Kidney (tissue), 14 donors: ENCODE measurements around the gene GLYATL1. TPM values are rescaled to one million over a fixed set of nuclear protein-coding genes. Genes with fewer than 3 reads are reported as not detected.
A peak's percentile ranks its signal among the peaks of the same experiment; 100 is the strongest.

Source experiments
- DNase-seq, 5 donors: peaks; one replicate each; pipeline ENCODE4 v3.0.0-alpha.2; 2013 to 2020
- FAIRE-seq: peaks from 2 replicates; lab custom pipeline; 2012; peaks lifted over from hg19 to GRCh38; lab: Jason Lieb, UNC
- H3K27ac ChIP-seq, 2 donors: one replicate each; pipeline ENCODE4 v1.7.0; 2013; ENCODE audit warnings: low read depth in 2 of 2, low read length in 2 of 2, inconsistent platforms in 1 of 2
- H3K27me3 ChIP-seq: one replicate; pipeline ENCODE4 v1.7.1; 2013; ENCODE audit warnings: low read length, inconsistent platforms; ENCODE audit not compliant: control insufficient read depth, insufficient read depth
- H3K36me3 ChIP-seq, 3 donors: one replicate each; pipeline versions ENCODE4 v1.7.0 to v1.7.1; 2013; ENCODE audit warnings: low read length in 3 of 3, control low read depth in 1 of 3, inconsistent platforms in 1 of 3; ENCODE audit not compliant: insufficient read depth in 3 of 3, control insufficient read depth in 2 of 3
- H3K4me1 ChIP-seq, 3 donors: one replicate each; pipeline versions ENCODE4 v1.7.0 to v1.7.1; 2013; ENCODE audit warnings: low read length in 3 of 3, inconsistent platforms in 1 of 3, low read depth in 1 of 3; ENCODE audit not compliant: control insufficient read depth in 2 of 3, insufficient read depth in 2 of 3
- H3K4me3 ChIP-seq, 3 donors: one replicate each; pipeline versions ENCODE4 v1.7.0 to v1.8.1; 2013; ENCODE audit warnings: low read length in 3 of 3, control low read depth in 1 of 3, inconsistent platforms in 1 of 3
- H3K9ac ChIP-seq, 3 donors: one replicate each; pipeline versions ENCODE4 v1.7.0 to v1.7.1; 2013; ENCODE audit warnings: low read length in 3 of 3, control low read depth in 1 of 3, inconsistent platforms in 1 of 3
- H3K9me3 ChIP-seq, 3 donors: one replicate each; pipeline versions ENCODE4 v1.7.0 to v1.7.1; 2013; ENCODE audit warnings: low read length in 3 of 3, control low read depth in 1 of 3, inconsistent platforms in 1 of 3; ENCODE audit not compliant: control insufficient read depth in 2 of 3, insufficient read depth in 1 of 3
- intact Hi-C: fragments of 100-400 bp; cut with DNase I; formaldehyde crosslinking; loops from one replicate; pipeline ENCODE4 v1.11.1; 2022
- polyA plus RNA-seq: library from polyadenylated mRNA; stranded (reverse); fragments of 350-450 nt; fragmentation: Illumina TruSeq; extraction: RNeasy Lipid Tissue Mini Kit (QIAGEN cat#74804); gene quantifications from one replicate; pipeline ENCODE4 v1.2.3, GENCODE V29; 2014; ENCODE audit warnings: low read depth, low replicate concordance; ENCODE audit not compliant: insufficient read depth
- total RNA-seq: library from RNA; stranded (reverse); fragmentation: NEBNext Ultra II Directional; extraction: Animal tissue kit (Norgen Biotek cat#: 25700); gene quantifications from one replicate; pipeline ENCODE4 v1.2.1, GENCODE V29; 2021
- TF ChIP-seq, protein P1 (sequence below): IDR thresholded peaks from 3 replicates; pipeline ENCODE4 v1.5.1; 2012; ENCODE audit warnings: mild to moderate bottlenecking, moderate library complexity, borderline replicate concordance; ENCODE audit not compliant: insufficient read depth; ENCODE audit errors: extremely low read depth
- donor health status: control.
- donor health status: control.
- donor health status: control.
- donor health status: control.
- donor health status: control.
- donor health status: DM: yes; HTN: yes; CAD: no.
- donor health status: Normal renal cell carcinoma (clear cell type).

The GLYATL1 gene
- total and polyA plus RNA-seq, 2 donors from 2014 or later = 15.7 to 199 TPM

DNA sequence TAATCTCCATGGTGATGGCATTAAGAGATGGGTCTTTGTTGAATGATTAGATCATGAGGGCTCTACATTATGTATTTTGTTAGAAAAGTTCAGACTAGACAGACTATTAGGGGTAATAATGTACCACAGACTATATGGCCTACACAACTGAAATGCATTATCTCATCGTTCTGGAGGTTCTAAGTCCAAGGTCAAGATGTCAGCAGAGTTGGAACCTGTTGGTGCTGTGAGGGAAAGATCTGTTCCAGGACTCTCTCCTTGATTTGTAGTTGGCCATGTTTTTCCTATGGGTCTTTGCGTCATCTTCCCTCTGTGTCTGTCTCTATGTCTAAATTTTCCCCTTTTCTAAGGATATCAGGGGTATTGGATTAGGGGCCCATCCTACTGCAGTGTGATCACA lies 8.4 kb upstream of the GLYATL1 start:
- TF ChIP-seq, protein P1, sequence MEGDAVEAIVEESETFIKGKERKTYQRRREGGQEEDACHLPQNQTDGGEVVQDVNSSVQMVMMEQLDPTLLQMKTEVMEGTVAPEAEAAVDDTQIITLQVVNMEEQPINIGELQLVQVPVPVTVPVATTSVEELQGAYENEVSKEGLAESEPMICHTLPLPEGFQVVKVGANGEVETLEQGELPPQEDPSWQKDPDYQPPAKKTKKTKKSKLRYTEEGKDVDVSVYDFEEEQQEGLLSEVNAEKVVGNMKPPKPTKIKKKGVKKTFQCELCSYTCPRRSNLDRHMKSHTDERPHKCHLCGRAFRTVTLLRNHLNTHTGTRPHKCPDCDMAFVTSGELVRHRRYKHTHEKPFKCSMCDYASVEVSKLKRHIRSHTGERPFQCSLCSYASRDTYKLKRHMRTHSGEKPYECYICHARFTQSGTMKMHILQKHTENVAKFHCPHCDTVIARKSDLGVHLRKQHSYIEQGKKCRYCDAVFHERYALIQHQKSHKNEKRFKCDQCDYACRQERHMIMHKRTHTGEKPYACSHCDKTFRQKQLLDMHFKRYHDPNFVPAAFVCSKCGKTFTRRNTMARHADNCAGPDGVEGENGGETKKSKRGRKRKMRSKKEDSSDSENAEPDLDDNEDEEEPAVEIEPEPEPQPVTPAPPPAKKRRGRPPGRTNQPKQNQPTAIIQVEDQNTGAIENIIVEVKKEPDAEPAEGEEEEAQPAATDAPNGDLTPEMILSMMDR = no peak
- no peak overlapping the region for H3K9ac ChIP-seq
- no peak overlapping the region for H3K4me3 ChIP-seq
- H3K27me3 ChIP-seq = no peaks in the 10 kb centered on the region
- H3K4me1 ChIP-seq = peaks cover 0 to 27% (median 11%) of the 10 kb centered on the region in 3 donors
- H3K9me3 ChIP-seq = no peaks in the 10 kb centered on the region
- FAIRE-seq (no peak), DNase-seq (no peak)
- no peaks in the 10 kb centered on the region for H3K36me3 ChIP-seq
- H3K27ac ChIP-seq = no peak overlapping the region
- intact Hi-C loops = no loop called here

DNA sequence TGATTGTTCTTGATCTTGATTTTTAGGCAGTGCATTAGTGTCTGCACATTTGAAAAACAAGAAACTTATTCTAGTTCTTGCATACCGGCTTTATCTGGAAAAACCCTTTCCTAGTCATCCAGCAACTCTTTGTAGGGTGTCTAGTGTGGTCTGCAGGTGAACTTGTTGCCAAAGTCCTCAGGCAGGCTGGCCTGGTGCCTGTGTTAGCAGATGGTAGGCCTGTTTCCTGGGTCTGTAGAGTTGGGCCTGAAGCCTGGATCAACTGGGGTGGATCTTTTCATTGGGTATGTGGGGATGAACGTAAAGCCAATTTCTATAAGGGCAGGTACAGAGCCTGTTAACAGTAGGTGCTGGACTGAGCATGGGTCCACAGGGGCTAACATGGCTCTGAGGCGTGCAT lies 5.6 kb upstream of the GLYATL1 start:
- no peaks in the 10 kb centered on the region for H3K36me3 ChIP-seq
- no peak overlapping the region for H3K4me3 ChIP-seq
- no peak overlapping the region for H3K9ac ChIP-seq
- H3K27ac ChIP-seq = peak overlapping the region in 1 of 2 donors; percentile 5
- TF ChIP-seq, protein P1 = no peak
- FAIRE-seq = no peak
- no peak for DNase-seq
- no peaks in the 10 kb centered on the region for H3K9me3 ChIP-seq
- intact Hi-C loops = no loop called here
- no peaks in the 10 kb centered on the region for H3K27me3 ChIP-seq
- H3K4me1 ChIP-seq = peaks cover 0 to 21% (median 8%) of the 10 kb centered on the region in 3 donors

DNA sequence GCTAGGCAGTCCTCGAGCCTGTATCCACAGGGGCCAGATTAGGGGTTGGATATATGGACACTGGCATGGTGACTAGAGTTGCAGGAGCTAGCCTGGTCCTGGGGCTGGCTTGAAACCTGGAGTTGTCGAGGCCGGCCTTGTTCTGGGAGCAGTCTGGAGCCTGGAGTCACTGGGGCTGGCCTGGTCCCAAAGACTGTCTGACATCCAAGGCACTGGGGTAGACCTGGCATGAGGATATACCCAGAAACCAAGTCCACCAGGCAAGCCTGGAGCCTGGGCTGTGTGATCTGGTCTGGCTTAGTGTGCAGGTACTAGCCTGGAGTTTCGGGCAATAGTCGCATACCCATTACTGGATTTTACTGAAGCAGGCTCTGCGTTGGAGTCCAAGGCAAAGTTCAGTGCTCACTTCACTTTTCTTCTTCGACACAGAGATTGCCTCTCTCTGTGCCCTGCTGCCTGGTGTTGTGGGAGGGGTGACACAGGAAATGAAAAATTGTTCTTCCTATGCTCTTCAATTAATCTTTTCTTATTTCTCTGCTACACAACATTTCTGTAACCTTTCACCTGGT lies 4.3 kb upstream of the GLYATL1 start:
- Histone ChIP-seq H3K9me3 (no peaks in the 10 kb centered on the region), H3K27ac (peak overlapping the region; percentile 73 to 82), H3K4me1 (peaks cover 0 to 21% (median 5%) of the 10 kb centered on the region in 3 donors), H3K36me3 (no peaks in the 10 kb centered on the region), H3K4me3 (peak overlapping the region in 1 of 3 donors; percentile 3), H3K9ac (peak overlapping the region in 1 of 3 donors; percentile 22), H3K27me3 (no peaks in the 10 kb centered on the region)
- TF ChIP-seq, protein P1 = no peak
- no peak for DNase-seq
- no peak for FAIRE-seq
- intact Hi-C loops = no loop called here

DNA sequence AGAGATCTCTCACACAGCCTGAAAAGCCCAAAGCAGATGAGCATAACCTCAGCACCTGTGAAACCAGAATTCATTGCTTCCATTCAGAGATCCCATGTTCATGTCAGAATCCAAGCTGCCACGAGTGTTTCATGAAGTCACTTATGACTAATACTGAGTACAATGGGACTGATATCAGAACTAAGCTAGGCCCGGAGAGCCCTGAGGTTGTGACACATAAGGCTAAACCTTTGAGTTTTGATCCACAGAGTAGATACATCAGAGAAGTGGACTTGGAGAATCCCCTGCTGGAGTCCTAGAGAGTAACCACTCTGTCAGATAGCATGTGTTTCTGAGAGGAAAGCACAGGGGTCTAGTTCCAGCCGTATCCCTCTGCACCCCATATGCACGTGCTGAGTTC lies 890 bp upstream of the GLYATL1 start:
- Histone ChIP-seq H3K36me3 (no peaks in the 10 kb centered on the region), H3K9me3 (no peaks in the 10 kb centered on the region), H3K27ac (no peak overlapping the region), H3K4me3 (no peak overlapping the region), H3K9ac (no peak overlapping the region), H3K4me1 (peaks cover 0 to 17% (median 5%) of the 10 kb centered on the region in 3 donors), H3K27me3 (no peaks in the 10 kb centered on the region)
- TF ChIP-seq, protein P1 = no peak
- DNase-seq (no peak), FAIRE-seq (no peak)
- intact Hi-C loops = no loop called here
